Activated T-helper 17 cell treated with anti-CD3 and anti-CD28 coated beads, Interleukin-2, amount 50 U/mL, for 72 hours (primary cell): ENCODE measurements around the gene TBL3. TPM values are rescaled to one million over a fixed set of nuclear protein-coding genes. Genes with fewer than 3 reads are reported as not detected.

Experiments
- ATAC-seq: fragments of 150-1000 bp; cut with Tn5 transposase; replicated peaks from 2 replicates; pipeline ENCODE4 v1.10.0; 2021; ENCODE audit warnings: mild to moderate bottlenecking, moderate library complexity
- H3K27ac Mint-ChIP-seq: one replicate; pipeline ENCODE4 v1.8.0; 2022; ENCODE audit warnings: mixed read lengths
- H3K27me3 Mint-ChIP-seq: one replicate; pipeline ENCODE4 v1.8.0; 2022; ENCODE audit warnings: mixed read lengths
- H3K36me3 Mint-ChIP-seq: one replicate; pipeline ENCODE4 v1.8.0; 2022; ENCODE audit warnings: low read depth, mild to moderate bottlenecking, mixed read lengths
- H3K4me1 Mint-ChIP-seq: one replicate; pipeline ENCODE4 v1.8.0; 2022; ENCODE audit warnings: mixed read lengths
- H3K4me3 Mint-ChIP-seq: one replicate; pipeline ENCODE4 v1.8.0; 2022; ENCODE audit warnings: mild to moderate bottlenecking, mixed read lengths
- H3K9me3 Mint-ChIP-seq: one replicate; pipeline ENCODE4 v1.8.0; 2022; ENCODE audit warnings: mixed read lengths
- total RNA-seq, 2 donors: library from RNA; stranded (reverse); gene quantifications; one replicate each; pipeline ENCODE4 v1.2.3, GENCODE V29; 2022

TBL3 gene
- 10 to 100 TPM; 23.0 to 37.3 TPM for total RNA-seq

DNA sequence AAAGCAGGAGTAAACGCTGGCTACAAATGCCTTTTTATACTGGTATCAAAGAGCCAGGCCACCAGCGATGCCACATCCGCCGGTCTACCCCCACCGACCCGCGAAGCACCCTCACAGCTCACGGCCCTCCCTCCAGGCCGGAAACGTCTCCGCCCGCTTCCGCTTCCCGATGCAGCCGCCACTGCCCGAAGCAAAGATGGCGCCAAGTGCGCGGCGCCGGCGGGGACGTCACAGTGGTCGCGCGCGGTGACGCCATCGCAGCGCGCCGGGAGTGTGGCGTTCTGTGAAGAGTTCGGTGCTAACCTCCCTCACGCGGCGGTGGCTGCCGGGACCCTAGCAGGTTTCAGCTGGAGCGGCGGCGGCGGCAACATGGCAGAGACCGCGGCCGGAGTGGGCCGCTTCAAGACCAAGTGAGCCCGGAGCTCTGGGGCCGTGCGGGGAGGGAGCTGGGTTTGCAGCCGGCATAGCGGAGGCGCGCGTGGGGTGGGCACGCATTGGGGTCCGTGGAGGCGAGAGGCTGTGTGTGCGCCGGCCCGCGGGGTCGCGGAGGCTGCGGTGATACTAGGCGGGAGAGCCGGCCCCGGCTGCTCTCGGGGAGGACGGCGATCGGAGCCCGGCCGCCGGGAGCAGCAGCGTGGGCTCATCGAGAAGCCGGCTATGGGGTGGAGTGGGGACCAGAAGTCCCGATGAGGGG lies at the start of gene TBL3:
TSS of gene TBL3 (plus strand) at position 258 of the 694 bp plus-strand sequence. CDS start at position 370, 112 bp downstream.
- Mint-ChIP-seq H3K9me3 (no peaks in the 10 kb centered on the region), H3K36me3 (peaks cover 48% of the 10 kb centered on the region), H3K4me1 (peaks cover 17% of the 10 kb centered on the region), H3K27ac (peak within 1 kb of the TSS; percentile 100), H3K27me3 (no peaks in the 10 kb centered on the region), H3K4me3 (peak within 1 kb of the TSS; percentile 100)
- ATAC-seq = peak; percentile 98

DNA sequence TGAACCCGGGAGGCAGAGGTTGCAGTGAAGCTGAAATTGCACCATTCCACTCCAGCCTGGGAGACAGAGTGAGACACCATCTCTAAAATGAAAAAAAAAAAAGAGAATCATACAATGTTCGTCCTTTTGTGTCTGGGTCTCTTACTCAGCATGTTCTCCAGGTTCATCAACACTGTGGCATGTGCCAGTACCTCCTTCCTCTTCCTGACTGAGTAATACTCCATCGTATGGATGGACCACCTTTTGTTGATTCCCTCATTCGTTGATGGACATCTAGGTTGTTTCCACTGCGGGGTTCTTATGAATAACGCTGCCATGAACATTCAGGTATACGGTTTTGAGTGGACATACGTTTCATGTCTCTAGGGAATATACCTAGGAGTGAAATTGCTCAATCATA lies 49.5 kb upstream of the TBL3 start:
- peaks cover 28% of the 10 kb centered on the region for H3K27me3 Mint-ChIP-seq
- H3K4me3 Mint-ChIP-seq = no peak overlapping the region
- no peaks in the 10 kb centered on the region for H3K36me3 Mint-ChIP-seq
- no peak for ATAC-seq
- H3K9me3 Mint-ChIP-seq = no peaks in the 10 kb centered on the region
- H3K4me1 Mint-ChIP-seq = no peaks in the 10 kb centered on the region
- peak overlapping the region; percentile 63 for H3K27ac Mint-ChIP-seq

DNA sequence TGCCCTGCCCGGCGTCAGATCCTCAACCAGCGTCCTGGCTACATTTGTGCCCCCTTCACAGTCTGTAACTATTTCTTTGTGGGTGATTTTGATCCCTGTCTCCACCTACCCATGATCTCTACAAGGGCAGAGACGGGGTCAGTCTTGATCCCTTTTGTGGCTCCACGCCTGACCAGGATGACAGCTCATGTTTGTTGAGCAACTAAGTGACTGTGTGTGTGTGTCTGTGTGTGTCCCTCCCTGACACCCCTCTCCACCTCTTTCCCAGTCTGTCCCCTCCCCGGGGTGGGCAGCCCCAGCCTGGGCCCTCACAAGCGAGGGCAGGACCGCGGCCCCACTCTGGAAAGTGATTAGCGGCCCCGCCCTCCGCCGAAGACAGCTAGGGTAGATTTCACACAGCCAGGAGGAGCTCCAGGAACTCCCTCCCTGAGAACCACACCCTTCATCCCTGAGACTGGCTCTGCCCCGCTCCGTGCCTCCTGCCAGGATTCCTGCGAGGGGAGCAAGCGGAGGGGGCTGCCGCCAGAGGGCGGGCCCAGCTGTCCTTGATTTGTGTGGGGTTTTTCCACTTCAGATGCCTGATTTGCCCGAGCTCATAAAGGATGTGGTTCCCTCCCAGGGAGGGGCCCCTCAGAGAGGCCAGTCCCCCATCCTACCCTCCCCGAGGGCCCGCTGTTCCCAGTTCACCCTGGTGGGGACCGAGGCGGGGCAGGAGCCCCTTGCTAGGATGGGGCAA lies 48.4 kb upstream of the TBL3 start:
- Mint-ChIP-seq H3K36me3 (no peaks in the 10 kb centered on the region), H3K27ac (no peak overlapping the region), H3K27me3 (peaks cover 28% of the 10 kb centered on the region), H3K9me3 (no peaks in the 10 kb centered on the region), H3K4me3 (no peak overlapping the region), H3K4me1 (no peaks in the 10 kb centered on the region)
- ATAC-seq = no peak

DNA sequence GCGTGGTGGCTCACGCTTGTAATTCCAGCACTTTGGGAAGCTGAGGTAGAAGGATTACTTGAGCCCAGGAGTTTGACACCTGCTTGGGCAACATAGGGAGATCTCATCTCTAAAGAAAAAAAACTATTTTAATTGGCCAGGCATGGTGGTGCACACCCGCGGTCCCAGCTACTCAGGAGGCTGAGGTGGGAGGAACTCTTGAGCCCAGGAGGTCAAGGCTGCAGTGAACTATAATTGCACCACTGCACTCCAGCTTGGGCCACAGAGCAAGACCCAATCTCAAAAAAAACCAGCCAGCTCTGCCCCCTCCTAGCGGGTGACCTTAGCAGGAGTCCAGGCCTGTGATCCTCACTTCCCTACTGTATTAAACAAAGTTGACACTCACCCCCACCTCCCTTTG lies 47.8 kb upstream of the TBL3 start:
- no peaks in the 10 kb centered on the region for H3K36me3 Mint-ChIP-seq
- no peak overlapping the region for H3K4me3 Mint-ChIP-seq

DNA sequence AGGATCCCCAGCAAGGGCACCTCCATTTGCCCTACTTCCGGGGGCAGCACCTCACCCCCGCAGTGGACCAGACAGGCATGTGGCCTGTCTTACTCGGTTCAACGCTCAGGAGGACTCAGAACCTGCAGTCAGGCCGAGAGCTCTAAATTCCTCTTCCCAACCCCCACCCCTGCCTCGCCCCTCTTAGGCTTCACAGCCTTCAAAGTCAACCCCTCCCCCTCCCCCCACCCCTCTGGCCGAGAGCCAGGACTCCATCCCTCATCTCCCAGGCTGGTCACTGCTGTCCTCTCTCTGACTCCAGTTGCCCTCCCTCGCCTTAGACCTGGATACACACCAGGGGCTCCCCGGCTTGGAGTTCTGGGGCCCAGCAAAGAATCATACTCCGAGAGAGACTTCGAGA lies 45.6 kb upstream of the TBL3 start:
- Mint-ChIP-seq H3K36me3 (no peaks in the 10 kb centered on the region), H3K4me1 (no peaks in the 10 kb centered on the region), H3K27me3 (peaks cover 15% of the 10 kb centered on the region), H3K9me3 (no peaks in the 10 kb centered on the region), H3K27ac (no peak overlapping the region), H3K4me3 (no peak overlapping the region)
- no peak for ATAC-seq

More for the DNA sequence above, 47.8 kb upstream of the TBL3 start:
- Mint-ChIP-seq H3K27me3 (peaks cover 25% of the 10 kb centered on the region), H3K27ac (no peak overlapping the region), H3K9me3 (no peaks in the 10 kb centered on the region), H3K4me1 (no peaks in the 10 kb centered on the region)
- no peak for ATAC-seq

DNA sequence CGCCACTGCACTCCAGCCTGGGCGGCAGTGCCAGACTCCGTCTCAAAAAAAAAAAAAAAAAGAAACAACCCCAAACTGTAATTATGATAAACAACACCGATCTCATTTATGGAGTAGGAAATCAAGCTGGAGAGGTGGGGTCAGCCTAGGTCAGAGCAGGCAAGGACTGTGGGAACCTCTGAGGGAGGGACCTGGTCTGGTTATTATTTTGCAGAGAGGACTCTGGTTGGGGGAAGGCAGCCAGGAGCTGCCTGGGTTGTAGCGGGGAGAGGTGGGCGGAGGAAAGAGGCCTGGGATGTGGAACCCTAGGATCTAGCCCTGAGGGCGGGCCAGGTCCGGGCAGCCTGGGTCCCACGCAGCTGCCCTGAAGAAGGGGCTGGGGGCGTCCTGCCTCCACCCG lies 42.7 kb upstream of the TBL3 start:
- no peaks in the 10 kb centered on the region for H3K4me1 Mint-ChIP-seq
- H3K9me3 Mint-ChIP-seq = no peaks in the 10 kb centered on the region
- no peaks in the 10 kb centered on the region for H3K36me3 Mint-ChIP-seq
- H3K27me3 Mint-ChIP-seq = no peaks in the 10 kb centered on the region
- peak overlapping the region; percentile 65 for H3K27ac Mint-ChIP-seq
- H3K4me3 Mint-ChIP-seq = peak overlapping the region; percentile 66
- peak; percentile 37 for ATAC-seq

DNA sequence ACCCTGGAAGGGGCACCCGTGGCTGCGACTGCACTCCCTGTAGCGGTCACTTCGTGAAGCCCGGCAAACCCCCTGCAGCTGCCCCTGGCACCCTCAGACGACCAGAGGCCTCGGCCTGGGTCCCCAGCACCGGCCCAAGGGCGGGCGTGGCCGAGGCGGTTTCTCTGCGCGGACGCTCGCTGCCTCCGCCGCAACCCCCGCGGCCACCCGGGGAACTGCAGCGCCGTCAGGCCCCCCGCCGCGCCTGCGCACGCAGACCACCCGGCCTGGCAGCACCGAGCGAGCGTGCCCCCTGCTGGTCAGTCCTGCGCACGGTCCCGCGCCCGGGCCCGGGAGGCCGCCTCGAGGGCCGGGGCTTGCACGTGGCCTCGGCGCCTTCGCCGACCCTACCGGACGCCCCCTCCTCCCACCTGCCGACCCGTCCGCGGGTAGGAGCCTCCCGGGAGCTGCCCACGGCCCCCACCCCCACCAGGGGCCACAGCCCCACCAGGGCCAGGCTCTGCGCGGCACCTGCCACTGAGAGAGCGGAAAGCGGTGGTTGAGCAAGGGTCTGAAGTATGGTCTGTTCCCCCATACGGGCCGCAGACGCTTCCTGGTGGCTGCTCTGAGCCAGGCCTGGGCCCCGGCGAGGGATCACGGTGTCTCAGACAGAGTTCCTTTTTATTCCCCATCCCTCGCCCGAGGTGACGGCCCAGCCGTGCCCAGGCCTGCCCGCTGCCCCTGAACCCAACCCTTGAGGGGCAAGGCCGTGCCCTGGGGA lies 42.1 kb upstream of the TBL3 start:
- H3K9me3 Mint-ChIP-seq = no peaks in the 10 kb centered on the region
- H3K4me3 Mint-ChIP-seq = peak overlapping the region; percentile 66
- no peak overlapping the region for H3K27ac Mint-ChIP-seq
- H3K27me3 Mint-ChIP-seq = no peaks in the 10 kb centered on the region
- H3K4me1 Mint-ChIP-seq = no peaks in the 10 kb centered on the region
- H3K36me3 Mint-ChIP-seq = no peaks in the 10 kb centered on the region
- peak; percentile 89 for ATAC-seq

DNA sequence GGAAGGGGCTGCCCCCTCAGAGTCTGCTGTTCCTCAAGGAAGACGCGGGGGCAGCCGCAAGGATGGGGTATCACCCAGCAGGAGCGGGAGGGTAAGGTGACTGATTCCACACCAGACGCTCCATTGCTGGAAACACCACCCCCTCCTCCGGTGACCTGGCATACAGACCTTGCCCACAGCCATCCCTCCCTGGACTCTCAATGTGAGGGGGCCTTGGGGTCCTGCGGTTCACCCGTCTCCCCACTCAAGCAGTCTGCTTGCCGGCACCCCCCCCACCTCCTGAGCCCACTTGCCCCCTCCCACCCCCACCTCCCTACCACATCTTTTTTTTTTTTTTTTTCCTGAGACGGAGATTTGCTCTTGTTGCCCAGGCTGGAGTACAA lies 41.5 kb upstream of the TBL3 start:
- Mint-ChIP-seq H3K4me3 (peak overlapping the region; percentile 41), H3K36me3 (no peaks in the 10 kb centered on the region), H3K27ac (no peak overlapping the region), H3K4me1 (no peaks in the 10 kb centered on the region), H3K27me3 (no peaks in the 10 kb centered on the region), H3K9me3 (no peaks in the 10 kb centered on the region)
- ATAC-seq = no peak

DNA sequence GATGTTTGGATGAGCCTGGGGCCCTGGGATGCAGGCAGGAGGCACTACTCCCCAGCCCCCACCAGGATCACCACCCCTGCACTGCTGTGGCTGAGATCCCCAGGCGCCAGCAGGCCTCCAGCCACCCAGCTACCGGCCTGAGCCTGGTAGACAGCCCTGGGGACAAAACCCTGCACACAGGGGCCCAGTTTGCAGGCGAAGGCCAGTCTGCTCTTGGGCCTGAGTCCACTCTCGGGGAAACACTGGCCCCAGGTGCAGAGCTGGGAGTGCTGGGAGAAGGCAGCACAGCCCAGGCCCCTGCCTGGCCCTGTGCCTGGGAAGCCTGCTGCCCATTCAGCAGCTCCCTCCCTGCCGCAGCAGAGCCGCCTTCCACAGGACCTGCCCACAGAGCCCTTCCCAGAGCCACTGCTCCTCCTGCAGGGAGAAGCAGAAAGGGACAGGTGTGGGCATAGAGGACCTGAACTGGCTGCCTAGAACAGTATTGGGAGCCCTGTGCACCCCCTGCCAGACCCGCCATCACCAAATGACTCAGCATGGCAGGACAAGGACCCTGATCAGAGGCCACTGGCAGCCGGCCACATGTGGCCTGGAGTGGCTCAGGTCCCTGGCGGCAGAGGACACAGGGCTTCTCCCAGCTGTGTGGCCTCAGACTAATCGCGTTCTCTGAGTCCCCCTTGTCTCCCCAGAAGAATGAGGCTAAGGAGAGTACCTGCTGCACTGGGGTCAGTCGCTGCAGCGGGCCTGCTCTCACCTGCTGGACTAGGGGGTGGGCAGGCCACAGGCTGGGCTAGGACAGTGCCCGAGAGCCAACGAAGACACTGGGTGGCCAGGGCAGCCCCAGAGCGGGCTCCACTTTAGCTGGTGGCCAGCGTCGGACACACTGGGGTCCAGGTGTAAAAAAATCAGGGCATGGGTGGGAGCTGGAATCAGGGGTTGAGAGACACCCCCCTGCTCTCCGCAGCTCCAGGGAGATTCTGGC lies 39.5 kb upstream of the TBL3 start:
- no peak overlapping the region for H3K27ac Mint-ChIP-seq
- no peak for ATAC-seq
- H3K4me1 Mint-ChIP-seq = no peaks in the 10 kb centered on the region
- no peaks in the 10 kb centered on the region for H3K9me3 Mint-ChIP-seq
- no peak overlapping the region for H3K4me3 Mint-ChIP-seq
- no peaks in the 10 kb centered on the region for H3K27me3 Mint-ChIP-seq
- no peaks in the 10 kb centered on the region for H3K36me3 Mint-ChIP-seq

DNA sequence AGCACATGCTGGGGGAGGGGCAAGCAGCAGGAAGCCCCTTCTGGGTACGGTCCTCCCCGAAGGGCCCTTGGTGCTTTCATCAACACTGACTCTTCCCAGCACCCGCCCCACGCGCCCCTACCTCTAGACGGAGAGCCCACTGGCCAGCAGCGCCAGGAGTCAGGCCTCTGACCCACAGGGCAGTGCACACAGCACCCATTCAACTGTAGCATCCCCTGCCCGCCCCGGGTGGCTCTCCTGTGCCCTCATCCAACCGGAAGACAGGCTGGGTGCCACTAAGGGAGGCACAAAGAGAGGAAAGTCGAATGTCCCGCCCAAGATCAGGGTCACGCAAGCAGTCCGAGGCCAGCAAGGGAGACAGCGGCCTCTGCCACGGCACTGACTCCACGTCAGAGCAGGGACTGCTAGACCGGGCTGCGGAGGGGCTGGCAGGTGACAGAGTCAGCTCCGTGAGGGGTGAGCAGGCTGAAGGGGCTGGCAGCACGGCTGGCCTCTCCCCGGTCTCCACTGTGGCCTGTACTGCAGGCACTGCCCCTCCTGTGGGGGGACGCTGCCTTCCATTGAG lies 38.7 kb upstream of the TBL3 start:
- Mint-ChIP-seq H3K4me1 (no peaks in the 10 kb centered on the region), H3K27ac (no peak overlapping the region), H3K36me3 (peaks cover 5% of the 10 kb centered on the region), H3K9me3 (no peaks in the 10 kb centered on the region), H3K27me3 (no peaks in the 10 kb centered on the region), H3K4me3 (no peak overlapping the region)
- ATAC-seq = no peak

DNA sequence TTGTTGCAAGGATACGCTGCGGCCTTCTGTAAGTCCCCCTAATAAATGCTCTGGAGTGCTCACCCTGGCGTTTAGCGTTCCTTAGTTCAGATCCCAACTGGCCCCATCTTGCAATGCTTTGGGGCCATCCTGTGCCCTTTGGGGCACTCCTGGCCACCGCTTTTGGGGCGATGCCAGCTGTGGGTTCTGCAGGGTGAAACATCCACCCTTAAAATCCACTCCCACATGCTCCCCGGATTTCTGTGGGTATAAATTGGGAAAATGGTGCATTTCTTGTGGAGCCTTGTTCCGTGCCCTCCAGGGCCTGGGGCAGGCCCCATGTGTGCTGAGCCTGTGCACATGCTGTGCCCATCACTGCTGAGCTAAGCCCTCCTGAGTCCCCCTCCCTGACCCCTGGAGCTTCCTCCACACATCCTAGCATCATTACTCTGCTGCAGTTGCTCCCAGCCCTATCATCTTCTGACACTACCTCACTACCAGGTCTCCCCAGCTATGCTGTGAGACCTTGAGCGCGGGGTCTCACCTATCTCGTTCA lies 34.8 kb upstream of the TBL3 start:
- Mint-ChIP-seq H3K36me3 (peaks cover 37% of the 10 kb centered on the region), H3K27ac (no peak overlapping the region), H3K4me3 (no peak overlapping the region), H3K4me1 (peaks cover 5% of the 10 kb centered on the region), H3K27me3 (no peaks in the 10 kb centered on the region), H3K9me3 (no peaks in the 10 kb centered on the region)
- ATAC-seq = no peak

DNA sequence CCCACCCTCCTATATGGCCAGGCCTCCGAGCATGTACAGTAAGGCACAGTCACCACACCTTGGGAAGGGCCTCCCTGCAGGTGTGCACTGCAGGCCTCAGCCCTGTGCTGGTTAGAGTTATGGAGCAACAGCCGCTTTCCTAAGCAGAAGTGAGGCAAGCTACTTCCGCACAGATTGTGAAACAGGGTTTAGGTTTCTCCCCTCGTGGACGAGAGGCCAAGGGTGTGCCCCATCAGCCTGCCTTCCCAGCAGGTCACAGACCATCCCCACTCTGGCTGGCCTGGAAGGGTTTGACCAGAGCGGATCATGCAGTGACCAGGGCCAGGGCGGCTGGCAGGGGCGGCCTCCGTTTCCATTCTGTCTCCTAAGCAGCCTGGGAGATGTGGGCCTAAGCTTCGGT lies 33.5 kb upstream of the TBL3 start:
- H3K9me3 Mint-ChIP-seq = no peaks in the 10 kb centered on the region
- no peak overlapping the region for H3K4me3 Mint-ChIP-seq
- H3K4me1 Mint-ChIP-seq = peaks cover 5% of the 10 kb centered on the region
- H3K27me3 Mint-ChIP-seq = no peaks in the 10 kb centered on the region
- no peak for ATAC-seq
- H3K27ac Mint-ChIP-seq = no peak overlapping the region
- peaks cover 37% of the 10 kb centered on the region for H3K36me3 Mint-ChIP-seq

DNA sequence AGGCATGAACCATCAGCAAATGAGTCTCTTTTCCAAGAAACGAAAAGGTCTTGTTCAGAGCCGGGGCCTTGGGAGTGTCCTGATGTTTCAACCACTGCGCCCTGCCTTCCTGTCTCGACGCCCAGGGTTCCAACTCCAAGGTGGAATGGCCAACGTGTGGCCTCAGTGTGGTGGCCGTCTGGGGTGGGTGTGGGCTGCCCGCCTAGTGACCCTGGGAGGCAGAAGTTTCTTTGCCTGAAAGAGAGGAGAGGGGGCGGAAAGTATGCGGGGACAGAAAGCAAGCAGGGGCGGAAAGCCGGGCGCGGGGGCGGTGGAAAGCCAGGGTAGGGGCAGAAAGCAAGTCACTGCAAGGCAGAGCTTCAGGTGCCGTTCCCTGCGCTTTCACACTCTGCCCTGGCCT lies 32.9 kb upstream of the TBL3 start:
- Mint-ChIP-seq H3K27me3 (no peaks in the 10 kb centered on the region), H3K36me3 (peaks cover 37% of the 10 kb centered on the region), H3K9me3 (no peaks in the 10 kb centered on the region), H3K4me3 (no peak overlapping the region), H3K4me1 (peaks cover 5% of the 10 kb centered on the region), H3K27ac (no peak overlapping the region)
- ATAC-seq = no peak
